C4-2B (cell line): Measurements from ENCODE around the gene YIPF5.
A peak's percentile ranks its signal among the peaks of the same experiment; 100 is the strongest.

Experiments used
- CTCF ChIP-seq: fragments of 450-650 bp; conservative IDR thresholded peaks from 2 replicates; pipeline ENCODE4 v1.5.1; 2017; ENCODE audit warnings: mild to moderate bottlenecking
- ZFX ChIP-seq: fragments of 450-650 bp; IDR thresholded peaks from 2 replicates; pipeline ENCODE4 v1.6.1; 2017

- TF ChIP-seq CTCF: peak; percentile 77
- TF ChIP-seq ZFX: no peak
These were observed 28.2 kb downstream of the YIPF5 start for GRCh38 chr5:144142139-144142823.
